ENCODE measurements around the gene RIMBP2.

Gene RIMBP2

DNA sequence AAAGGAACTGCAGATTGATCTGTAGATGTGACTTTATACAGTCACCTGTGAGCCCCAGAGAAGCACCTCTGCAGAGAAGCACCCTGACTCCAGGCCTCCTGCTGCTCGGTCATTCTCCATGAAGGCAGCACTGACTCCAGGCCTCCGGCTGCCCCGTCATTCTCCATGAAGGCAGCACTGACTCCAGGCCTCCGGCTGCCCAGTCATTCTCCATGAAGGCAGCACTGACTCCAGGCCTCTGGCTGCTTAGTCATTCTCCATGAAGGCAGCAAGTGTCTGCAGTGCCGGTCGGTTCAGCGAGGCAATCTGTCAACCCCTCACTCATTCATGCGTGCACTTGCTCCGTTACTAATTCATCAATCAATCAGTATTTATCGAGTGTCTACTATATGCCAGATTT is 218.1 kb downstream of the RIMBP2 start:
- in situ Hi-C loops (cut with HindIII; ENCODE audit: low sequenced_read_pairs), result no loop called here
- no peak overlapping the region for H3K4me3 ChIP-seq (ENCODE audit: low read depth, low read length)
- TF ChIP-seq, protein P1, sequence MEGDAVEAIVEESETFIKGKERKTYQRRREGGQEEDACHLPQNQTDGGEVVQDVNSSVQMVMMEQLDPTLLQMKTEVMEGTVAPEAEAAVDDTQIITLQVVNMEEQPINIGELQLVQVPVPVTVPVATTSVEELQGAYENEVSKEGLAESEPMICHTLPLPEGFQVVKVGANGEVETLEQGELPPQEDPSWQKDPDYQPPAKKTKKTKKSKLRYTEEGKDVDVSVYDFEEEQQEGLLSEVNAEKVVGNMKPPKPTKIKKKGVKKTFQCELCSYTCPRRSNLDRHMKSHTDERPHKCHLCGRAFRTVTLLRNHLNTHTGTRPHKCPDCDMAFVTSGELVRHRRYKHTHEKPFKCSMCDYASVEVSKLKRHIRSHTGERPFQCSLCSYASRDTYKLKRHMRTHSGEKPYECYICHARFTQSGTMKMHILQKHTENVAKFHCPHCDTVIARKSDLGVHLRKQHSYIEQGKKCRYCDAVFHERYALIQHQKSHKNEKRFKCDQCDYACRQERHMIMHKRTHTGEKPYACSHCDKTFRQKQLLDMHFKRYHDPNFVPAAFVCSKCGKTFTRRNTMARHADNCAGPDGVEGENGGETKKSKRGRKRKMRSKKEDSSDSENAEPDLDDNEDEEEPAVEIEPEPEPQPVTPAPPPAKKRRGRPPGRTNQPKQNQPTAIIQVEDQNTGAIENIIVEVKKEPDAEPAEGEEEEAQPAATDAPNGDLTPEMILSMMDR (IDR thresholded peaks at IDR 0.05; ENCODE audit: low read depth, low read length, missing control alignments), result no peak
- no peak for DNase-seq (ENCODE audit: low read depth)

DNA sequence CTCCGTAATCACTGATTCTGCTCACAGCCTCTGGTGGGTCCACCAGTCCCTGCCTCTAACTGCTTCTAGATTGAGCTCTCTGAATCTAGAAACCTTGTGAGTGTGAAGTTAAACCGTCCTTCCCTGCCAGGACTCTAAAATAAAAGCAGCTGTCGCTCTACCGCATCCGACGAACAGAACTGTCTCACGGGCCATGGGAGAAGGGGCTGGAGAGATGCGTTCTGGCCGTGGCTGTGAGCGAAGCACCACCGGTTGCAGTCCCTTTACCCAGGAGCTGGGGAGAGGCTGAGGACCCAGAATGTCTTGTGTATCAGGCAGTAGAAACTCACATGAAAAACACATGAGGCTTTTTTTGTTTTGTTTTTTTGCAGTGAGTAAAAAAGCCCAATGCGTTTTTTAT is 218.8 kb downstream of the RIMBP2 start:
- TF ChIP-seq, protein P1 (IDR thresholded peaks at IDR 0.05; ENCODE audit: low read depth, low read length, missing control alignments), result no peak
- in situ Hi-C loops (cut with HindIII; ENCODE audit: low sequenced_read_pairs), result no loop called here
- no peak overlapping the region for H3K4me3 ChIP-seq (ENCODE audit: low read depth, low read length)
- DNase-seq (ENCODE audit: low read depth), result no peak

DNA sequence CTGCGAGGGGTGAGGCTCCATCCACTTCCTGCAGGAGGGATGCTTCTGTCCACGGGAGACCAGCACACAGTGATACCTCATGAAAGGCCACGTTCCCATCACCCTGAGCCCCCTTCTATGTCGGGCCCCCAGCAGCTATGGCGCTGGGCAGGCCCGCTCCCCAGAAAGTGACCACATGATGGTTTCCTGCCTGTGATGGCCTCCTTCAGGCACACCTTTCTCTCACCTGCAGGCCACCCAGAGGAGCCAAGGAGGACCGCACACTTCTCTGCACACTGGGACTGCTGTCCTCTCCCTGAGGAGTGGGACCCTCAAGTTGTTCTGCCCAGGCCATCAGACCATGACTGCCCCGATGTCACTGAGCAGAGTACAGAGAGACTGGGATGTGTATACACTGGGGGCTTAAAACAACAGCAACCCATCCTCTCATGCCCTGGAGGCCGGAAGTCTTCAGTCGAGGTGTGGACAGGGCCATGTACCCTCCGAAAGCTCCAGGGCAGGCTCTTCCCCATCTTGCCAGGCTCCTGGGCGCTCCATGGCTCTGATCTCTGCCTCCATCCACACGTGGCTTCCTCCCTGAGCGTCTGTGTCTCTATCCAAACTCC is 219.5 kb downstream of the RIMBP2 start:
- DNase-seq (ENCODE audit: low read depth), result no peak
- TF ChIP-seq, protein P1 (IDR thresholded peaks at IDR 0.05; ENCODE audit: low read depth, low read length, missing control alignments), result no peak
- in situ Hi-C loops (cut with HindIII; ENCODE audit: low sequenced_read_pairs), result no loop called here
- H3K4me3 ChIP-seq (ENCODE audit: low read depth, low read length), result no peak overlapping the region

DNA sequence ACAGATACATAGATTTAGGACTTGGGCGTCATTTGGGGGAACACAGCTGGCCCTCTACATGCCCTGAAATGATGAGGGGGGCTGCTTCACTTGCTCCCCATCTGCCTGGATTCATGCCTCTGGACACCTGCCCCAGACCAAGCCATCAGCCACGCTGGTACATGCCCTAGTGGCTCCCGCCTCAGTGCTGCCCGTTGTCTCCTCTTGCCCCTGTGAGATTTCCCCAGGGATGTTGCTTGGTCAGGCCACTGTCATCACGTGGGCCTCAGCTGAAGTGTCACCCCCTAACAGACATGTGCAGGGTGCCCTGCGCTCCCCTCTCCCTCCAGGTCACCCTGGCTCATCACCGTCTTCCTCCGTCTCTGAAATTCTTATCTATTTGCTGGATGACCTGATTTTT is 220.9 kb downstream of the RIMBP2 start:
- in situ Hi-C loops (cut with HindIII; ENCODE audit: low sequenced_read_pairs), result no loop called here
- H3K4me3 ChIP-seq (ENCODE audit: low read depth, low read length), result no peak overlapping the region
- TF ChIP-seq, protein P1 (IDR thresholded peaks at IDR 0.05; ENCODE audit: low read depth, low read length, missing control alignments), result no peak
- DNase-seq (ENCODE audit: low read depth), result no peak

DNA sequence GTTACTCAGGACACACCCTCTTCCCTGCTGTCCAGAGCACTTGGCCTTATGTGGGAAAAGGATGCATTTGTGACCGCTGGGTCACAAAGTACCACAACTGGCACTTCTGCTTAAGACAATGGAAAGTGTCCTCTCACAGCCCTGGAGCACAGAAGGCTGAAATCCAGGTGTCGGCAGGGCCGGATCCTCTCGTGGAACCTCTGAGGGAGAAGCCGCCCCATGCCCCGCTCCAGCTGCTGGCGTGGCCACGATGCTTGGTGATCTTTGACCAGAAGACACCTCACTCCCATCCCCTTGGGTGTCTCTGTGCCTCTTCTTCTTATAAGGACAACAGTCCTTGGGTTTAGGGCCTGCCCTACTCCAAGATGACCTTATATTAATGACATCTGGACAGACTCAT is 221.4 kb downstream of the RIMBP2 start:
- in situ Hi-C loops (cut with HindIII; ENCODE audit: low sequenced_read_pairs), result no loop called here
- TF ChIP-seq, protein P1 (IDR thresholded peaks at IDR 0.05; ENCODE audit: low read depth, low read length, missing control alignments), result no peak
- no peak for DNase-seq (ENCODE audit: low read depth)
- H3K4me3 ChIP-seq (ENCODE audit: low read depth, low read length), result no peak overlapping the region

DNA sequence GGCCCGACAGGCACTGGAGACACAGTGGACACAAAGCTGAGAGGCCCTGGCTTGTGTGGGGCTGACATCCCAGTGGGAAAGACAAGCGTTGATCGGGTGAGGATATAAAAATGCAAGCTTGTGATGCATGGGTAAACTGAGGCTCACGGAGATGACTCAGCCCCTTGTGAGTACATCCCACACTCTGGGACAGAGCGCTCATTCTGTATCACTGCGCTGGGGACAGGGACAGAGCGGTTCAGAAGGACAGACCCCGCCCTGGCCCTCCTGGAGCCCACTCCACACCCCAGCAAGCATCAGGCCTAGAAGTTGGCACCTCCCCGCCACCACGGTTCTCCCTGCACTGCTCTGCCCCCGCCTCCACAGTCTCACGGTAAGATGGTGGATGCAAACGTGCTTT is 222.1 kb downstream of the RIMBP2 start:
- in situ Hi-C loops (cut with HindIII; ENCODE audit: low sequenced_read_pairs), result no loop called here
- TF ChIP-seq, protein P1 (IDR thresholded peaks at IDR 0.05; ENCODE audit: low read depth, low read length, missing control alignments), result no peak
- DNase-seq (ENCODE audit: low read depth), result no peak
- H3K4me3 ChIP-seq (ENCODE audit: low read depth, low read length), result no peak overlapping the region
